ENCODE measurements around the gene OSBPL6.

Gene OSBPL6

DNA sequence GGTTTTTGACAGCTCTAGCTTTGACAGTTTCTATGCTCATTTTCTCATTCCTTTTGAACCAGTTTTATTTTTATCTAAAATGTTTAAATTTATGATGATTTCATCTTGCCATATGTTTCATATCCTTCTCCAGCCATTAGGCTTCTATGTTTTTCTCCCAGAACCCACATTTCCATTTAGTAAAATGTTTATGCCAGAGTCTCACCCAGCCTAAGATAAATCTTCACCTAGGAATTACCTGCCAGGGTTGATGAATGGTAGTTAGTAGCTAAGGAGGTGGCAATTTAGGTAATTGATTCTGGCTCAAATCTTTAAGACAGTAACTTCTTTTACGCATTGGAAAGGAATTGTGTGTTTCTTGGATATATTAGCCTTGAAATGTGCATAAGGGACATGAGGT is 173.0 kb downstream of the OSBPL6 start:
- no peak overlapping the region for H2AFZ ChIP-seq (ENCODE audit: low read depth)
- H3K4me2 ChIP-seq, result no peak overlapping the region
- H3K36me3 ChIP-seq (ENCODE audit: insufficient read depth), result no peaks in the 10 kb centered on the region

DNA sequence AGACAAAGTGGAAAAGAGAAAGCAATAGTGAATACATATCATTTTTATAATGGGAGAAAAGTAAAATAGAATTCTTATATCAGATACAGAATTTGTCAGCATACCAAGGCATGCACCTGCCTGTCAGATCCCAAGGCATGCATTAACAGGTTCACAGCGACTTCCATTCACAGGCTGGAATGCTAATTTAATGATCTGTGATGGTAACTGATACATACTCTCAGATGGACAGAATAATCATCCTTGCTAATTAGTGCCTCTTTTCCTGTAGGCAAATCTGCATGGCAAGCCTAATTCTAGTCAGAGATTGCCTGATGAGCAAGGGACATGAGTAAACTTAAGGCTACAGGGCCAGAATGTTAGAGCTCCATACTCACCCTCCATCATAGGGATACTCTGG is 180.6 kb downstream of the OSBPL6 start:
- TF ChIP-seq, protein P1, sequence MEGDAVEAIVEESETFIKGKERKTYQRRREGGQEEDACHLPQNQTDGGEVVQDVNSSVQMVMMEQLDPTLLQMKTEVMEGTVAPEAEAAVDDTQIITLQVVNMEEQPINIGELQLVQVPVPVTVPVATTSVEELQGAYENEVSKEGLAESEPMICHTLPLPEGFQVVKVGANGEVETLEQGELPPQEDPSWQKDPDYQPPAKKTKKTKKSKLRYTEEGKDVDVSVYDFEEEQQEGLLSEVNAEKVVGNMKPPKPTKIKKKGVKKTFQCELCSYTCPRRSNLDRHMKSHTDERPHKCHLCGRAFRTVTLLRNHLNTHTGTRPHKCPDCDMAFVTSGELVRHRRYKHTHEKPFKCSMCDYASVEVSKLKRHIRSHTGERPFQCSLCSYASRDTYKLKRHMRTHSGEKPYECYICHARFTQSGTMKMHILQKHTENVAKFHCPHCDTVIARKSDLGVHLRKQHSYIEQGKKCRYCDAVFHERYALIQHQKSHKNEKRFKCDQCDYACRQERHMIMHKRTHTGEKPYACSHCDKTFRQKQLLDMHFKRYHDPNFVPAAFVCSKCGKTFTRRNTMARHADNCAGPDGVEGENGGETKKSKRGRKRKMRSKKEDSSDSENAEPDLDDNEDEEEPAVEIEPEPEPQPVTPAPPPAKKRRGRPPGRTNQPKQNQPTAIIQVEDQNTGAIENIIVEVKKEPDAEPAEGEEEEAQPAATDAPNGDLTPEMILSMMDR (conservative IDR thresholded peaks at IDR 0.05; ENCODE audit: low read depth, low read length), result no peak

More for the DNA sequence above, 173.0 kb downstream of the OSBPL6 start:
- Histone ChIP-seq H3K9ac (no peak overlapping the region), H3K79me2 (ENCODE audit: insufficient read depth, low read depth) (no peaks in the 10 kb centered on the region), H4K20me1 (ENCODE audit: insufficient read depth) (no peaks in the 10 kb centered on the region), H3K4me3 (IDR thresholded peaks at IDR 0.05; ENCODE audit: insufficient read depth, low read depth, low read length) (no peak overlapping the region), H3K27me3 (ENCODE audit: insufficient read depth, low read depth) (no peaks in the 10 kb centered on the region), H3K4me1 (ENCODE audit: low read depth, poor library complexity, severe bottlenecking) (peaks cover 10% of the 10 kb centered on the region), H3K27ac (no peak overlapping the region)
- TF ChIP-seq, protein P1 (conservative IDR thresholded peaks at IDR 0.05; ENCODE audit: low read depth, low read length), result no peak

DNA sequence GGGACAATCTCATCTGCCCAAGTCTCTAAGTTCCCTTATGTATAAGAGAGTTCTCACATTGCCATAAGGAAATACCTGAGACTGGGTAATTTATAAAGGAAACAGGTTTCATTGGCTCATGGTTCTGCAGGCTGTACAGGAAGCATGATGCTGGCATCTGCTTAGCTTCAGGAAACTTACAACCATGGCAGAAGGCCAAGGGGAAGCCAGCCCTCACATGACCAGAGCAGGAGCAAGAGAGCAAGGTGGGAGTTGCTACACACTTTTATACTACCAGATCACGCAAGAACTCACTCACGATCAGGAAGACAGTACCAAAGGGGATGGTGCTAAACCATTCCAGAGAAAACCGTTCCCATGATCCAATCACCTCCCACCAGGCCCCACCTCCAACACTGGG is 182.7 kb downstream of the OSBPL6 start:
- H3K9ac ChIP-seq, result no peak overlapping the region
- no peak overlapping the region for H2AFZ ChIP-seq (ENCODE audit: low read depth)
- no peaks in the 10 kb centered on the region for H4K20me1 ChIP-seq (ENCODE audit: insufficient read depth)
- H3K36me3 ChIP-seq (ENCODE audit: insufficient read depth), result no peaks in the 10 kb centered on the region
- TF ChIP-seq, protein P1 (conservative IDR thresholded peaks at IDR 0.05; ENCODE audit: low read depth, low read length), result no peak
- no peaks in the 10 kb centered on the region for H3K79me2 ChIP-seq (ENCODE audit: insufficient read depth, low read depth)
- H3K27me3 ChIP-seq (ENCODE audit: insufficient read depth, low read depth), result no peaks in the 10 kb centered on the region
- H3K4me3 ChIP-seq (IDR thresholded peaks at IDR 0.05; ENCODE audit: insufficient read depth, low read depth, low read length), result no peak overlapping the region
- H3K4me1 ChIP-seq (ENCODE audit: low read depth, poor library complexity, severe bottlenecking), result no peaks in the 10 kb centered on the region
- H3K27ac ChIP-seq, result no peak overlapping the region
- H3K4me2 ChIP-seq, result no peak overlapping the region

More for the DNA sequence above, 180.6 kb downstream of the OSBPL6 start:
- Histone ChIP-seq H2AFZ (ENCODE audit: low read depth) (no peak overlapping the region), H3K9ac (no peak overlapping the region), H3K4me1 (ENCODE audit: low read depth, poor library complexity, severe bottlenecking) (no peaks in the 10 kb centered on the region), H3K79me2 (ENCODE audit: insufficient read depth, low read depth) (no peaks in the 10 kb centered on the region), H3K4me3 (IDR thresholded peaks at IDR 0.05; ENCODE audit: insufficient read depth, low read depth, low read length) (no peak overlapping the region), H3K4me2 (no peak overlapping the region), H3K27me3 (ENCODE audit: insufficient read depth, low read depth) (no peaks in the 10 kb centered on the region), H3K27ac (no peak overlapping the region), H4K20me1 (ENCODE audit: insufficient read depth) (no peaks in the 10 kb centered on the region), H3K36me3 (ENCODE audit: insufficient read depth) (no peaks in the 10 kb centered on the region)

DNA sequence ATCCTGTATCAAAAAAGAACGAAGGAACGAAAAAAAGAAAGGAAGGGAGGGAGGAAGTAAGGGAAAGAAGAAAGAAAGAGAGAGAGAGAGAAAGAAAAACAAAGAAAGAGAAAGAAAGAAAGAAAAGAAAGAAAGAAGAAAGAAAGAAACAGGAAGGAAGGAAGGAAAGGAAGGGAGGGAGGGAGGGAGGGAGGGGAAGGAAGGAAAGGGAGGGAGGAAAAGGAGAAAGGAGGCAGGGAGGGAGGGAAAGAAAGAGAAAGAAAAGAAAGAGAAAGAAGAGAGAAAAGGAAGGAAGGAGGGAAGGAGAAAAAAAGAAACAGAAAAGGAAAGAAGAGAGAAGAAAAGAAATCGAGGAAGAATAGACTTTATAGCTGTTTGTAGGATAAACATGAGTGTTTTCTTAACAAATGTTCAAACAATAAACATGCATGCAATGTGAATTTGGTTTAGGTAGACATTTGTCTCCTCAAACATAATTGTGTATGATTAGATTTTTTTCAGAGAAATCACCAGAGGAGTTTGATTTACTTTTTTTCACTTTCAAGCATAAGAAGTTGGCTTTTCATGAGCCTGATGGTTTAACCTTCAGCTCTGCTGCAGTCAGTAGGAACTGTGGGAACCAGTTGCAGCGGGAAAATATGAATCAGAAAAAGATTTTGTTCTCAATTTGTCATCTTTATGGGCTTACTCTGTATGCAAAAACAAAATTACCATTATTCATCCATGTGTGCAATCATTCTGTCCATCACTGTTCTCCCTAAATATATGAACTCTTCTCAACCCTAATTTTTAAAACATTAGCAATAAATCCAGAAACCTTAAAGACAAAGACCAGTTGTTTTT is 185.1 kb downstream of the OSBPL6 start:
- H3K27ac ChIP-seq, result no peak overlapping the region
- H3K36me3 ChIP-seq (ENCODE audit: insufficient read depth), result no peaks in the 10 kb centered on the region
- H3K9ac ChIP-seq, result no peak overlapping the region
- no peak overlapping the region for H3K4me3 ChIP-seq (IDR thresholded peaks at IDR 0.05; ENCODE audit: insufficient read depth, low read depth, low read length)
- H3K4me2 ChIP-seq, result no peak overlapping the region
- H4K20me1 ChIP-seq (ENCODE audit: insufficient read depth), result no peaks in the 10 kb centered on the region
- TF ChIP-seq, protein P1 (conservative IDR thresholded peaks at IDR 0.05; ENCODE audit: low read depth, low read length), result no peak
- H3K27me3 ChIP-seq (ENCODE audit: insufficient read depth, low read depth), result no peaks in the 10 kb centered on the region
- H2AFZ ChIP-seq (ENCODE audit: low read depth), result no peak overlapping the region
- peaks cover 18% of the 10 kb centered on the region for H3K4me1 ChIP-seq (ENCODE audit: low read depth, poor library complexity, severe bottlenecking)
- H3K79me2 ChIP-seq (ENCODE audit: insufficient read depth, low read depth), result no peaks in the 10 kb centered on the region

Measured in KMS-11 (cell line).